Colonic mucosa (tissue), 4 donors: ENCODE measurements around the gene CLASP2. TPM values are rescaled to one million over a fixed set of nuclear protein-coding genes. Genes with fewer than 3 reads are reported as not detected.
"Not testable (repeated sequence)": the region's sequence is repeated elsewhere in the genome, so short reads cannot be mapped to it uniquely, and the experiment has no call there.

Source experiments
- DNase-seq: peaks from one replicate; pipeline ENCODE4 v3.0.0-alpha.2; 2020
- H3K27ac ChIP-seq: fragments of 200-600 bp; one replicate; pipeline ENCODE4 v1.8.0; 2021
- H3K27me3 ChIP-seq: fragments of 200-600 bp; one replicate; pipeline ENCODE4 v1.8.0; 2021
- H3K36me3 ChIP-seq: fragments of 200-600 bp; one replicate; pipeline ENCODE4 v1.8.0; 2021
- H3K4me1 ChIP-seq: fragments of 200-600 bp; one replicate; pipeline ENCODE4 v1.8.0; 2021; ENCODE audit warnings: mild to moderate bottlenecking
- H3K4me3 ChIP-seq: fragments of 200-600 bp; one replicate; pipeline ENCODE4 v1.8.0; 2021
- H3K9ac ChIP-seq, 2 donors: one replicate each; pipeline ENCODE4 v1.7.0; 2013; ENCODE audit warnings: control low read depth in 2 of 2, low read depth in 2 of 2, low read length in 2 of 2
- H3K9me3 ChIP-seq: fragments of 200-600 bp; one replicate; pipeline ENCODE4 v1.8.0; 2021
- CTCF ChIP-seq: fragments of 200-600 bp; IDR thresholded peaks from one replicate; pipeline ENCODE4 v1.8.0; 2022; ENCODE audit warnings: antibody characterized with exemption, mild to moderate bottlenecking
- intact Hi-C: fragments of 100-400 bp; cut with DNase I; formaldehyde crosslinking; loops from one replicate; pipeline ENCODE4 v1.14.1; 2022
- total RNA-seq, 2 donors: library from RNA; stranded (reverse); fragmentation: NEBNext Ultra II Directional in 1 of 2; extraction: Animal tissue kit (Norgen Biotek cat#: 25700) in 1 of 2; gene quantifications; one replicate each; pipeline ENCODE4 v1.2.1, GENCODE V29; 2021
- donor health status: healthy.
- donor health status: DM: no; HTN: no; CAD: no.
- donor health status: DM: no; HTN: no; CAD: no.

Gene CLASP2
- total RNA-seq, 2 donors from 2014 or later = 37.4 to 40.9 TPM

DNA sequence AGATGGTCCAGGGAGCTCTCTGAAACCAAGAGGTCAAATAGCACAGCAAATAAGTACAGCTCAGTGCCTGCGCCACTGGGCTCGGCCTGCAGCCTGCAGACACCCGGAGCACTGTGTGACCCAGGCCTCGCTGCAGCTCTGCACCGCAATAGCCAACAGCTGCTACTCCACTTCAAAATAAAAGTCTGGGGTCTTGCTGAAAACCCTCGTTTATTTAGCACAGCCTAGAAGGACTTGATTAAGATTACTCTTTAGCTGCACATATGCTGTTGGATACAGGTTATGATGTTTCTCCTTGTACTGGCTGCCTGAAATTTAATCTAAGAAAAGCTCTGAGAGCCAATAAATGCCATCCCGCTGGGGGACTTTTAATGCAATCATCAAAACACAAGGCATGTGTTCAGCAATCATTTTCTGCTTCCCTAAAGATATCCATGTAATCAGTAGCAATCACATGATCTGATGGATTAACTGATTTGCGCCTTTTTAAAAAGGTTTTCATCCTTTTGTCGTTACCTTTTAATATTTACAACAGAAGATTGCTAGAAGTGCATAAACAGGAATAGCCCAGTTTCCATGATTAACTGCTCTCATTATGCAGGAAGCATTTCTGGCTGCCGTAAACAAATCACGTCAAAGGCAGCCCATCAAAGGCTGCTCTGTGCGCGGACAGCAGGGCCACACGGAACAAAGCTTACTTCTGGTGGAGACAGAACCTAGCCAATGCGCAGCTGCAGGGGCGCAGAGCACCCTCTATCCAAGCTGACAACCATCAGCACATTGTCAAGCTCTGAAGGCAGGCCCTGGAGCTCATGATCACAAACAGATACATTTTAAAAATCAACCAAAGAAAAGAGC, 58.8 kb downstream of the CLASP2 start:
- peaks cover 10% of the 10 kb centered on the region for H3K4me1 ChIP-seq
- peak overlapping the region; percentile 31 to 69 for H3K9ac ChIP-seq
- TF ChIP-seq CTCF = no peak
- H3K27ac ChIP-seq = peak overlapping the region; percentile 72
- peak overlapping the region; percentile 27 for H3K4me3 ChIP-seq
- H3K36me3 ChIP-seq = no peaks in the 10 kb centered on the region
- DNase-seq = peak; percentile 50
- no peaks in the 10 kb centered on the region for H3K9me3 ChIP-seq
- intact Hi-C loops = no loop called here
- H3K27me3 ChIP-seq = no peaks in the 10 kb centered on the region

DNA sequence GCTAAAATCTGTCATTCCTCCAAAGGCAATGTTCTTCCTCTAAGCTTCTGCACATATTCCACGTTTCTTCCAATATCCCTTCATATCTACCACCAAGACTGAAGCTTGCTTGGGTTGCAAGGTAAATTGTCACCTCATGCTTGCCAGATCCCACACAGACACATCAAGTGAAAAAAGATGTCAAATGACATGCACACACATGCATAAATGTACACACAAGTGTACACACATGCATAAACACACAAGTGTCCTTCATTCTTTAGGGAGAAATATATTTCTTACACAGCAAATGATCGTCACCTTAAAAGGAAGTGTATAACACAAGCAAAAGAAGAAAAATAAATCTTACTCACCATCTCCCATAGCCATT, 59.4 kb downstream of the CLASP2 start:
- peak overlapping the region; percentile 27 for H3K4me3 ChIP-seq
- no peaks in the 10 kb centered on the region for H3K36me3 ChIP-seq
- peak overlapping the region; percentile 72 for H3K27ac ChIP-seq
- no peaks in the 10 kb centered on the region for H3K27me3 ChIP-seq
- peaks cover 10% of the 10 kb centered on the region for H3K4me1 ChIP-seq
- intact Hi-C loops = no loop called here
- no peaks in the 10 kb centered on the region for H3K9me3 ChIP-seq
- DNase-seq = no peak
- H3K9ac ChIP-seq = peak overlapping the region; percentile 31 to 69
- no peak for TF ChIP-seq CTCF

DNA sequence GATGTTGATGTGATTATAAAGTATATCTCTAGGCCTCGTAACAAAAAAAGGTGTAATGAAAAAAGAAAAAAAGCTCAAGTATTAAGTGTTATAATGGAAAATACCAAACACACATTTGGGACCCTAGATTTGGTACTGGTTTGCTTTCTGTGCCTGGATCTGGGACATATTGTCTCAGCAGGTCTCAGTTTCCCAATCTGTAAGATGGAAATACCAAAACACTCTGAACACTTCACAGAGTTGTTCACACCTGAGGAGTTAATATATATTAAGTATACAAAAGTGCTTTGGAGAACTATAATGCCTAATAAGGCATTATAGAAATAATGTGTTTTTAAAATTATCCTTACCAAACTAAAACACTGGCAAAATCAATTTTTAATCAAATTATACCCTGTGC, 60.0 kb downstream of the CLASP2 start:
- no peak for TF ChIP-seq CTCF
- H3K9ac ChIP-seq = peak overlapping the region in 1 of 2 donors; percentile 69
- no peak for DNase-seq
- H3K36me3 ChIP-seq = no peaks in the 10 kb centered on the region
- H3K27me3 ChIP-seq = no peaks in the 10 kb centered on the region
- intact Hi-C loops = no loop called here
- H3K4me1 ChIP-seq = peaks cover 10% of the 10 kb centered on the region
- peak overlapping the region; percentile 72 for H3K27ac ChIP-seq
- H3K9me3 ChIP-seq = no peaks in the 10 kb centered on the region
- H3K4me3 ChIP-seq = no peak overlapping the region

GRCh38 chr3:33652736-33653135, 65.3 kb downstream of the CLASP2 start:
- TF ChIP-seq CTCF = no peak
- no peak overlapping the region for H3K27ac ChIP-seq

GRCh38 chr3:33651101-33651500, 67.0 kb downstream of the CLASP2 start:
- H3K4me1 ChIP-seq, H3K27ac ChIP-seq, H3K9me3 ChIP-seq, H3K9ac ChIP-seq, intact Hi-C loops, H3K27me3 ChIP-seq, DNase-seq, H3K4me3 ChIP-seq, H3K36me3 ChIP-seq: not testable (repeated sequence)

More at GRCh38 chr3:33652736-33653135, 65.3 kb downstream of the CLASP2 start:
- no peak overlapping the region for H3K4me3 ChIP-seq
- DNase-seq = no peak
- H3K36me3 ChIP-seq = no peaks in the 10 kb centered on the region
- intact Hi-C loops = no loop called here
- no peaks in the 10 kb centered on the region for H3K4me1 ChIP-seq
- H3K9me3 ChIP-seq = no peaks in the 10 kb centered on the region
- H3K9ac ChIP-seq = no peak overlapping the region
- H3K27me3 ChIP-seq = no peaks in the 10 kb centered on the region

DNA sequence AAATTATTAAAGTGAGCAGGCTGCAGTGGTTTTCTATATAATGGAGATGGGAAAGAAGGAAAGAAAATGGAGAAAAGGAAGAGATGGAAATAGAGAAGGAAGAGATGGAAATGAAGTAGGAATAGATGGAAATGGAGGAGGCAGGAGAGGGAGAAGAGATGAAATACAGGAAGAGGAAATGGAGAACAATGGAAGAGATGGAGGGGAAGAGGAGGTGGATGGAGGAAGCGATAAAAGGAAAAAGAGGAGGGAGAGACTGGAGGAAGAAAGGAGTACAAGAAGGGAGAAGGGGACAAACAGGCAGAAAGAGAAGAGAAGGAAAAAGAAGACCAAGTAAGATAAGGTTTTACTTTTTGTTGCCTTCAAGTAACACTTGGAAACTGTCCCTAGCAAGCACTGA, 67.6 kb downstream of the CLASP2 start:
- no peaks in the 10 kb centered on the region for H3K9me3 ChIP-seq
- no peak overlapping the region for H3K27ac ChIP-seq
- no peaks in the 10 kb centered on the region for H3K27me3 ChIP-seq
- no peak for DNase-seq
- no peak overlapping the region for H3K9ac ChIP-seq
- TF ChIP-seq CTCF = no peak
- intact Hi-C loops = no loop called here
- H3K36me3 ChIP-seq = no peaks in the 10 kb centered on the region
- no peaks in the 10 kb centered on the region for H3K4me1 ChIP-seq
- H3K4me3 ChIP-seq = no peak overlapping the region
